HEK293 (cell line): ENCODE results near the gene TNIK.

Source experiments
- CTCF ChIP-seq: fragments of 450-650 bp; formaldehyde crosslinking; IDR thresholded peaks from 2 replicates; pipeline ENCODE4 v1.5.1; 2016; ENCODE audit warnings: missing biosample characterization, missing genetic modification characterization
- GLI4 ChIP-seq: fragments of 450-650 bp; formaldehyde crosslinking; IDR thresholded peaks from 2 replicates; pipeline ENCODE4 v1.5.1; 2016; ENCODE audit warnings: missing biosample characterization, missing genetic modification characterization
- KLF16 ChIP-seq: fragments of 450-650 bp; formaldehyde crosslinking; IDR thresholded peaks from 2 replicates; pipeline ENCODE4 v1.5.1; 2017; ENCODE audit warnings: missing biosample characterization, missing genetic modification characterization
- REST ChIP-seq: fragments of 450-650 bp; formaldehyde crosslinking; IDR thresholded peaks from 2 replicates; pipeline ENCODE4 v1.5.1; 2016; ENCODE audit warnings: missing biosample characterization, missing genetic modification characterization
- ZNF266 ChIP-seq: fragments of 450-650 bp; formaldehyde crosslinking; IDR thresholded peaks from 2 replicates; pipeline ENCODE4 v1.5.1; 2016; ENCODE audit warnings: missing biosample characterization, missing genetic modification characterization, low read depth
- ZNF426 ChIP-seq: fragments of 450-650 bp; formaldehyde crosslinking; IDR thresholded peaks from 2 replicates; pipeline ENCODE4 v1.5.1; 2017; ENCODE audit warnings: missing biosample characterization, missing genetic modification characterization, mild to moderate bottlenecking, inconsistent platforms, moderate library complexity
- ZNF629 ChIP-seq: fragments of 450-650 bp; formaldehyde crosslinking; IDR thresholded peaks from 2 replicates; pipeline ENCODE4 v1.5.1; 2017; ENCODE audit warnings: missing biosample characterization, missing genetic modification characterization
- ZNF660 ChIP-seq: fragments of 450-650 bp; IDR thresholded peaks from 2 replicates; pipeline ENCODE4 v1.5.1; 2018; ENCODE audit warnings: missing biosample characterization, mild to moderate bottlenecking, missing genetic modification characterization
- ZNF704 ChIP-seq: fragments of 450-650 bp; formaldehyde crosslinking; IDR thresholded peaks from 2 replicates; pipeline ENCODE4 v1.5.1; 2016; ENCODE audit warnings: missing biosample characterization, missing genetic modification characterization
- TF ChIP-seq, protein P1 (sequence below): fragments of 450-650 bp; formaldehyde crosslinking; IDR thresholded peaks from 2 replicates; pipeline ENCODE4 v1.5.1; 2016; ENCODE audit warnings: missing biosample characterization, missing genetic modification characterization

GRCh38 chr3:171410186-171410585 is 50.0 kb downstream of the TNIK start:
- no peak for TF ChIP-seq CTCF (tag by site-specific recombination)
- TF ChIP-seq REST (tag by site-specific recombination) = no peak
- no peak for TF ChIP-seq KLF16
- no peak for TF ChIP-seq ZNF704 (tag by site-specific recombination)
- no peak for TF ChIP-seq ZNF266 (tag by site-specific recombination)
- TF ChIP-seq ZNF629 (tag by site-specific recombination) = no peak
- TF ChIP-seq, protein P1, sequence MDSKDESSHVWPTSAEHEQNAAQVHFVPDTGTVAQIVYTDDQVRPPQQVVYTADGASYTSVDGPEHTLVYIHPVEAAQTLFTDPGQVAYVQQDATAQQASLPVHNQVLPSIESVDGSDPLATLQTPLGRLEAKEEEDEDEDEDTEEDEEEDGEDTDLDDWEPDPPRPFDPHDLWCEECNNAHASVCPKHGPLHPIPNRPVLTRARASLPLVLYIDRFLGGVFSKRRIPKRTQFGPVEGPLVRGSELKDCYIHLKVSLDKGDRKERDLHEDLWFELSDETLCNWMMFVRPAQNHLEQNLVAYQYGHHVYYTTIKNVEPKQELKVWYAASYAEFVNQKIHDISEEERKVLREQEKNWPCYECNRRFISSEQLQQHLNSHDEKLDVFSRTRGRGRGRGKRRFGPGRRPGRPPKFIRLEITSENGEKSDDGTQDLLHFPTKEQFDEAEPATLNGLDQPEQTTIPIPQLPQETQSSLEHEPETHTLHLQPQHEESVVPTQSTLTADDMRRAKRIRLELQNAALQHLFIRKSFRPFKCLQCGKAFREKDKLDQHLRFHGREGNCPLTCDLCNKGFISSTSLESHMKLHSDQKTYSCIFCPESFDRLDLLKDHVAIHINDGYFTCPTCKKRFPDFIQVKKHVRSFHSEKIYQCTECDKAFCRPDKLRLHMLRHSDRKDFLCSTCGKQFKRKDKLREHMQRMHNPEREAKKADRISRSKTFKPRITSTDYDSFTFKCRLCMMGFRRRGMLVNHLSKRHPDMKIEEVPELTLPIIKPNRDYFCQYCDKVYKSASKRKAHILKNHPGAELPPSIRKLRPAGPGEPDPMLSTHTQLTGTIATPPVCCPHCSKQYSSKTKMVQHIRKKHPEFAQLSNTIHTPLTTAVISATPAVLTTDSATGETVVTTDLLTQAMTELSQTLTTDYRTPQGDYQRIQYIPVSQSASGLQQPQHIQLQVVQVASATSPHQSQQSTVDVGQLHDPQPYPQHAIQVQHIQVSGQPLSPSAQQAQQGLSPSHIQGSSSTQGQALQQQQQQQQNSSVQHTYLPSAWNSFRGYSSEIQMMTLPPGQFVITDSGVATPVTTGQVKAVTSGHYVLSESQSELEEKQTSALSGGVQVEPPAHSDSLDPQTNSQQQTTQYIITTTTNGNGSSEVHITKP (tag by site-specific recombination) = no peak
- TF ChIP-seq ZNF660 = no peak
- TF ChIP-seq GLI4 = no peak
- TF ChIP-seq ZNF426 = no peak
